ENCODE data around the gene IL17RB. TPM values are rescaled to one million over a fixed set of nuclear protein-coding genes. Genes with fewer than 3 reads are reported as not detected.

IL17RB gene
- total RNA-seq, 1 experiment from 2014 or later = 0.19 TPM

- Mint-ChIP-seq H3K9me3 (ENCODE audit: unreplicated experiment) (no peaks in the 10 kb centered on the region), H3K27me3 (ENCODE audit: insufficient read depth, unreplicated experiment) (no peaks in the 10 kb centered on the region), H3K4me1 (ENCODE audit: insufficient read depth, unreplicated experiment) (no peaks in the 10 kb centered on the region), H3K27ac (ENCODE audit: low read depth, unreplicated experiment) (no peak overlapping the region), H3K36me3 (ENCODE audit: insufficient read depth, unreplicated experiment) (no peaks in the 10 kb centered on the region), H3K4me3 (ENCODE audit: unreplicated experiment) (no peak overlapping the region)
- ChIA-PET CTCF (interaction anchor here (0.5 to 0.9 kb wide), 2 partner anchors 12 to 116 kb away, joined by 3 read pairs; no protein-coding TSS in a partner anchor), POLR2A (no interaction called here)
- intact Hi-C loops (cut with micrococcal nuclease) = no loop called here
- BruUV-seq (replicated peaks) = no TSS peak
- no peak for DNase-seq (ENCODE audit: unreplicated experiment)
- TF ChIP-seq CTCF (IDR thresholded peaks at IDR 0.05; ENCODE audit: unreplicated experiment) = no peak
Observed at GRCh38 chr3:53836084-53836872, 10.1 kb upstream of the IL17RB start.

GRCh38 chr3:53837331-53837730, 9.0 kb upstream of the IL17RB start:
- TF ChIP-seq CTCF (IDR thresholded peaks at IDR 0.05; ENCODE audit: unreplicated experiment) = no peak
- H3K27me3 Mint-ChIP-seq (ENCODE audit: insufficient read depth, unreplicated experiment) = no peaks in the 10 kb centered on the region
- H3K9me3 Mint-ChIP-seq (ENCODE audit: unreplicated experiment) = no peaks in the 10 kb centered on the region
- H3K4me3 Mint-ChIP-seq (ENCODE audit: unreplicated experiment) = no peak overlapping the region
- ChIA-PET POLR2A (no interaction called here), CTCF (interaction anchor here (0.6 to 0.7 kb wide), 2 partner anchors 8 to 78 kb away, joined by 3 to 4 read pairs; no protein-coding TSS in a partner anchor)
- intact Hi-C loops (cut with micrococcal nuclease) = no loop called here
- no peaks in the 10 kb centered on the region for H3K4me1 Mint-ChIP-seq (ENCODE audit: insufficient read depth, unreplicated experiment)
- no peak overlapping the region for H3K27ac Mint-ChIP-seq (ENCODE audit: low read depth, unreplicated experiment)
- no peak for DNase-seq (ENCODE audit: unreplicated experiment)
- H3K36me3 Mint-ChIP-seq (ENCODE audit: insufficient read depth, unreplicated experiment) = no peaks in the 10 kb centered on the region
- BruUV-seq (replicated peaks) = no TSS peak

GRCh38 chr3:53841296-53841695, 5.1 kb upstream of the IL17RB start:
- no peak for DNase-seq (ENCODE audit: unreplicated experiment)
- no peak overlapping the region for H3K4me3 Mint-ChIP-seq (ENCODE audit: unreplicated experiment)
- BruUV-seq (replicated peaks) = no TSS peak
- H3K4me1 Mint-ChIP-seq (ENCODE audit: insufficient read depth, unreplicated experiment) = no peaks in the 10 kb centered on the region
- no peaks in the 10 kb centered on the region for H3K9me3 Mint-ChIP-seq (ENCODE audit: unreplicated experiment)
- intact Hi-C loops (cut with micrococcal nuclease) = no loop called here
- no peak for TF ChIP-seq CTCF (IDR thresholded peaks at IDR 0.05; ENCODE audit: unreplicated experiment)
- ChIA-PET POLR2A (no interaction called here), CTCF (interaction anchor here (0.5 to 1.2 kb wide), 2 partner anchors 50 to 1611 kb away, joined by 3 read pairs; partner anchors contain the start of gene SELENOK)
- H3K27me3 Mint-ChIP-seq (ENCODE audit: insufficient read depth, unreplicated experiment) = no peaks in the 10 kb centered on the region
- H3K27ac Mint-ChIP-seq (ENCODE audit: low read depth, unreplicated experiment) = no peak overlapping the region
- no peaks in the 10 kb centered on the region for H3K36me3 Mint-ChIP-seq (ENCODE audit: insufficient read depth, unreplicated experiment)

GRCh38 chr3:53842436-53843194, 3.8 kb upstream of the IL17RB start:
- no peaks in the 10 kb centered on the region for H3K9me3 Mint-ChIP-seq (ENCODE audit: unreplicated experiment)
- CTCF ChIA-PET = interaction anchor here (1.2 kb wide), 1 partner anchor 49 kb away, joined by 3 read pairs; the partner anchor contains the start of gene SELENOK
- peak; percentile 7 for DNase-seq (ENCODE audit: unreplicated experiment)
- no peak overlapping the region for H3K4me3 Mint-ChIP-seq (ENCODE audit: unreplicated experiment)
- POLR2A ChIA-PET = no interaction called here
- no peaks in the 10 kb centered on the region for H3K4me1 Mint-ChIP-seq (ENCODE audit: insufficient read depth, unreplicated experiment)
- H3K27me3 Mint-ChIP-seq (ENCODE audit: insufficient read depth, unreplicated experiment) = no peaks in the 10 kb centered on the region
- intact Hi-C loops (cut with micrococcal nuclease) = no loop called here
- no peaks in the 10 kb centered on the region for H3K36me3 Mint-ChIP-seq (ENCODE audit: insufficient read depth, unreplicated experiment)
- no peak for TF ChIP-seq CTCF (IDR thresholded peaks at IDR 0.05; ENCODE audit: unreplicated experiment)
- H3K27ac Mint-ChIP-seq (ENCODE audit: low read depth, unreplicated experiment) = no peak overlapping the region
- no TSS peak for BruUV-seq (replicated peaks)
